Pons (tissue), 1 donor: ENCODE results near the gene CMTR2.
A peak's percentile ranks its signal among the peaks of the same experiment; 100 is the strongest.
"Not testable (repeated sequence)": the region's sequence is repeated elsewhere in the genome, so short reads cannot be mapped to it uniquely, and the experiment has no call there.

Experiments
- DNase-seq: peaks from one replicate; pipeline ENCODE4 v3.0.0-alpha.2; 2016; ENCODE audit warnings: low spot score

Gene CMTR2

GRCh38 chr16:71288890-71289731 lies at the start of gene CMTR2:
Gene CMTR2, minus strand, starts transcription at chr16:71289402. Its CDS starts 3,482 bp downstream, at chr16:71285920.
- peak; percentile 94 for DNase-seq

- DNase-seq = no peak
Measured at GRCh38 chr16:71338632-71339031, 49.4 kb upstream of the CMTR2 start.

- no peak for DNase-seq
Measured at GRCh38 chr16:71338193-71338592, 49.0 kb upstream of the CMTR2 start.

GRCh38 chr16:71337631-71338030 lies 48.4 kb upstream of the CMTR2 start:
- DNase-seq = no peak

- no peak for DNase-seq
Measured at GRCh38 chr16:71328151-71328550, 38.9 kb upstream of the CMTR2 start.

- no peak for DNase-seq
Measured at GRCh38 chr16:71327720-71328119, 38.5 kb upstream of the CMTR2 start.

- no peak for DNase-seq
Measured at GRCh38 chr16:71319999-71320398, 30.8 kb upstream of the CMTR2 start.

- no peak for DNase-seq
Measured at GRCh38 chr16:71315269-71315668, 26.1 kb upstream of the CMTR2 start.

GRCh38 chr16:71313591-71313990 lies 24.4 kb upstream of the CMTR2 start:
- not testable (repeated sequence) for DNase-seq

- peak; percentile 37 for DNase-seq
Measured at GRCh38 chr16:71311553-71312158, 22.5 kb upstream of the CMTR2 start.

- no peak for DNase-seq
Measured at GRCh38 chr16:71303938-71304337, 14.7 kb upstream of the CMTR2 start.

GRCh38 chr16:71297341-71297634 lies 8.1 kb upstream of the CMTR2 start:
- no peak for DNase-seq

GRCh38 chr16:71296584-71297340 lies 7.6 kb upstream of the CMTR2 start:
- DNase-seq = no peak

GRCh38 chr16:71295950-71296349 lies 6.7 kb upstream of the CMTR2 start:
- no peak for DNase-seq

GRCh38 chr16:71293919-71294318 lies 4.7 kb upstream of the CMTR2 start:
- no peak for DNase-seq

GRCh38 chr16:71292095-71292494 lies 2.9 kb upstream of the CMTR2 start:
- DNase-seq = not testable (repeated sequence)

- DNase-seq = no peak
Measured at GRCh38 chr16:71289732-71290062, 495 bp upstream of the CMTR2 start.

- no peak for DNase-seq
Measured at GRCh38 chr16:71288570-71288889, 672 bp downstream of the CMTR2 start.

GRCh38 chr16:71287911-71288310 lies 1.3 kb downstream of the CMTR2 start:
- no peak for DNase-seq

GRCh38 chr16:71287454-71287853 lies 1.7 kb downstream of the CMTR2 start:
- no peak for DNase-seq

- no peak for DNase-seq
Measured at GRCh38 chr16:71283612-71284011, 5.6 kb downstream of the CMTR2 start.

GRCh38 chr16:71282943-71283342 lies 6.3 kb downstream of the CMTR2 start:
- DNase-seq = no peak

- DNase-seq = no peak
Measured at GRCh38 chr16:71276589-71277334, 12.4 kb downstream of the CMTR2 start.
